SK-N-SH treated with all-trans-retinoic acid at 6 μM for 48 hours (cell line): Measurements from ENCODE around the gene LMF2.

Source experiments
- ATAC-seq: fragments of 200-7000 bp; cut with Tn5 transposase; 3 replicates; pipeline ENCODE4 v1.9.1; 2020; ENCODE audit warnings: mild to moderate bottlenecking, moderate library complexity
- ARNTL ChIP-seq: fragments of 450-650 bp; formaldehyde crosslinking; IDR thresholded peaks from 2 replicates; pipeline ENCODE4 v1.5.0; 2020; ENCODE audit warnings: low read depth, mild to moderate bottlenecking, moderate library complexity, borderline replicate concordance
- BACH2 ChIP-seq: fragments of 250-450 bp; sonication (Bioruptor Pico); IDR thresholded peaks from 2 replicates; pipeline ENCODE4 v1.9.0; 2021; ENCODE audit warnings: mild to moderate bottlenecking, borderline replicate concordance
- CSDC2 ChIP-seq: fragments of 250-450 bp; sonication (Bioruptor Pico); IDR thresholded peaks from 2 replicates; pipeline ENCODE4 v1.5.0; 2020; ENCODE audit warnings: mild to moderate bottlenecking, moderate library complexity
- ESRRG ChIP-seq: fragments of 250-450 bp; sonication (Bioruptor Pico); IDR thresholded peaks from 2 replicates; pipeline ENCODE4 v1.6.1; 2021; ENCODE audit warnings: mild to moderate bottlenecking
- GLIS3 ChIP-seq: fragments of 250-450 bp; sonication (Bioruptor Pico); IDR thresholded peaks from 2 replicates; pipeline ENCODE4 v1.5.0; 2020; ENCODE audit warnings: mild to moderate bottlenecking, moderate library complexity
- ISL1 ChIP-seq: fragments of 250-450 bp; sonication (Bioruptor Pico); IDR thresholded peaks from 2 replicates; pipeline ENCODE4 v2.1.2; 2022; ENCODE audit warnings: mild to moderate bottlenecking, moderate library complexity
- OSR1 ChIP-seq: fragments of 250-450 bp; sonication (Bioruptor Pico); IDR thresholded peaks from 2 replicates; pipeline ENCODE4 v1.8.0; 2022; ENCODE audit warnings: moderate library complexity, mild to moderate bottlenecking, inconsistent platforms
- PATZ1 ChIP-seq: fragments of 250-450 bp; sonication (Bioruptor Pico); IDR thresholded peaks from 2 replicates; pipeline ENCODE4 v1.8.0; 2020; ENCODE audit warnings: mild to moderate bottlenecking, moderate library complexity, borderline replicate concordance
- PPARA ChIP-seq: fragments of 250-450 bp; sonication (Bioruptor Pico); IDR thresholded peaks from 2 replicates; pipeline ENCODE4 v1.5.0; 2020; ENCODE audit warnings: mild to moderate bottlenecking, borderline replicate concordance
- RARB ChIP-seq: fragments of 250-450 bp; sonication (Bioruptor Pico); IDR thresholded peaks from 2 replicates; pipeline ENCODE4 v1.8.0; 2021; ENCODE audit warnings: mild to moderate bottlenecking, moderate library complexity
- SNAI2 ChIP-seq: fragments of 250-450 bp; sonication (Bioruptor Pico); IDR thresholded peaks from 2 replicates; pipeline ENCODE4 v1.5.0; 2020; ENCODE audit warnings: mild to moderate bottlenecking, moderate library complexity
- TCF4 ChIP-seq: fragments of 250-450 bp; sonication (Bioruptor Pico); IDR thresholded peaks from 2 replicates; pipeline ENCODE4 v1.8.0; 2021; ENCODE audit warnings: mild to moderate bottlenecking, moderate library complexity, borderline replicate concordance
- TOX ChIP-seq: fragments of 250-450 bp; sonication (Bioruptor Pico); IDR thresholded peaks from 2 replicates; pipeline ENCODE4 v1.8.0; 2021; ENCODE audit warnings: mild to moderate bottlenecking, moderate library complexity, borderline replicate concordance
- TSHZ2 ChIP-seq: fragments of 250-450 bp; sonication (Bioruptor Pico); IDR thresholded peaks from 2 replicates; pipeline ENCODE4 v1.5.0; 2020; ENCODE audit warnings: mild to moderate bottlenecking, moderate library complexity
- ZC3H10 ChIP-seq: fragments of 250-450 bp; sonication (Bioruptor Pico); IDR thresholded peaks from 2 replicates; pipeline ENCODE4 v1.5.1; 2021; ENCODE audit warnings: mild to moderate bottlenecking, moderate library complexity
- ZFP3 ChIP-seq: fragments of 250-450 bp; sonication (Bioruptor Pico); IDR thresholded peaks from 2 replicates; pipeline ENCODE4 v1.5.0; 2020; ENCODE audit warnings: mild to moderate bottlenecking, moderate library complexity
- ZFP30 ChIP-seq: fragments of 450-650 bp; formaldehyde crosslinking; IDR thresholded peaks from 2 replicates; pipeline ENCODE4 v1.5.0; 2022; ENCODE audit warnings: mild to moderate bottlenecking, moderate library complexity
- ZNF565 ChIP-seq: fragments of 450-650 bp; formaldehyde crosslinking; conservative IDR thresholded peaks from 2 replicates; pipeline ENCODE4 v1.5.0; 2020; ENCODE audit warnings: low read depth, mild to moderate bottlenecking, moderate library complexity
- ZNF70 ChIP-seq: fragments of 450-650 bp; formaldehyde crosslinking; IDR thresholded peaks from 2 replicates; pipeline ENCODE4 v1.5.0; 2020; ENCODE audit warnings: mild to moderate bottlenecking, moderate library complexity
- ZNF8 ChIP-seq: fragments of 450-650 bp; formaldehyde crosslinking; IDR thresholded peaks from 2 replicates; pipeline ENCODE4 v1.5.0; 2020; ENCODE audit warnings: mild to moderate bottlenecking, moderate library complexity
- TF ChIP-seq, protein P1 (sequence below): fragments of 250-450 bp; sonication (Bioruptor Pico); IDR thresholded peaks from 2 replicates; pipeline ENCODE4 v1.5.1; 2020; ENCODE audit warnings: low read depth, mild to moderate bottlenecking, moderate library complexity
- TF ChIP-seq, protein P2 (sequence below): fragments of 250-450 bp; sonication (Bioruptor Pico); IDR thresholded peaks from 2 replicates; pipeline ENCODE4 v1.8.0; 2021; ENCODE audit warnings: low read depth, mild to moderate bottlenecking, moderate library complexity, borderline replicate concordance
- TF ChIP-seq, protein P3 (sequence below): fragments of 250-450 bp; sonication (Bioruptor Pico); IDR thresholded peaks from 2 replicates; pipeline ENCODE4 v1.5.1; 2021; ENCODE audit warnings: mild to moderate bottlenecking, moderate library complexity

The LMF2 gene

GRCh38 chr22:50518606-50519005 lies 11.1 kb upstream of the LMF2 start:
- no peak for ATAC-seq
- TF ChIP-seq PPARA (CRISPR knock-in tag) (no peak), ZNF565 (CRISPR knock-in tag) (no peak), ISL1 (CRISPR knock-in tag) (no peak), TSHZ2 (no peak), PATZ1 (no peak), ZFP30 (CRISPR knock-in tag) (no peak), ZNF70 (no peak), GLIS3 (CRISPR knock-in tag) (no peak), ESRRG (no peak), OSR1 (CRISPR knock-in tag) (no peak), TCF4 (CRISPR knock-in tag) (no peak), ZC3H10 (CRISPR knock-in tag) (no peak), ZNF8 (no peak), ZFP3 (CRISPR knock-in tag) (no peak)
- TF ChIP-seq, protein P1, sequence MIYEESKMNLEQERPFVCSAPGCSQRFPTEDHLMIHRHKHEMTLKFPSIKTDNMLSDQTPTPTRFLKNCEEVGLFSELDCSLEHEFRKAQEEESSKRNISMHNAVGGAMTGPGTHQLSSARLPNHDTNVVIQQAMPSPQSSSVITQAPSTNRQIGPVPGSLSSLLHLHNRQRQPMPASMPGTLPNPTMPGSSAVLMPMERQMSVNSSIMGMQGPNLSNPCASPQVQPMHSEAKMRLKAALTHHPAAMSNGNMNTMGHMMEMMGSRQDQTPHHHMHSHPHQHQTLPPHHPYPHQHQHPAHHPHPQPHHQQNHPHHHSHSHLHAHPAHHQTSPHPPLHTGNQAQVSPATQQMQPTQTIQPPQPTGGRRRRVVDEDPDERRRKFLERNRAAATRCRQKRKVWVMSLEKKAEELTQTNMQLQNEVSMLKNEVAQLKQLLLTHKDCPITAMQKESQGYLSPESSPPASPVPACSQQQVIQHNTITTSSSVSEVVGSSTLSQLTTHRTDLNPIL (CRISPR knock-in tag) = no peak

- ATAC-seq = no peak
- TF ChIP-seq ZNF70 = no peak
Measured at GRCh38 chr22:50517495-50518260, 10.2 kb upstream of the LMF2 start.

GRCh38 chr22:50516891-50517290 lies 9.4 kb upstream of the LMF2 start:
- no peak for TF ChIP-seq ZNF8
- ATAC-seq = no peak

DNA sequence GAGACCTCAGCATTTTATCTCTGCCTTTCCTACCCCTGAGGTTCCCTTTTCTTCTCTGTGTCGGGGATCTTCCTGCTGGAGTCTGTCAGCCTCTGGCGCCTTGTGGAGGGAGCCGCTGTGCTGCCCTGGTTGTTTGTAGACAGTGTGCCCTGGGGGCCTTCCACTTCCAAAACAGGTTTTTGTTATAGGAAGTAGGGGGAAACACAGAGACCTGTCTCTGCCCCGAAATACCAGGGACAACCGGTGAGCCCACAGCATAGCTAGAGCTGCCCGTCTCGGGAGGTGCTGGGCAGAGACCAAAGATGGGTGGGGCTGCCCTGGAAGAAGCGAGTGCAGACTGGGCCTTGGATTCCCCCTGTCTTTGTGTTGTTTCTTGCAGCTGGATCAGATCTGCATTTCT lies 8.6 kb upstream of the LMF2 start:
- ATAC-seq = no peak
- no peak for TF ChIP-seq ESRRG
- no peak for TF ChIP-seq TCF4 (CRISPR knock-in tag)
- TF ChIP-seq, protein P1 (CRISPR knock-in tag) = no peak
- TF ChIP-seq ZC3H10 (CRISPR knock-in tag) = no peak
- TF ChIP-seq ARNTL (CRISPR knock-in tag) = no peak
- TF ChIP-seq TOX (CRISPR knock-in tag) = no peak
- no peak for TF ChIP-seq SNAI2 (CRISPR knock-in tag)
- no peak for TF ChIP-seq PPARA (CRISPR knock-in tag)
- TF ChIP-seq OSR1 (CRISPR knock-in tag) = no peak
- TF ChIP-seq ISL1 (CRISPR knock-in tag) = no peak

- ATAC-seq = no peak
- TF ChIP-seq ZFP30 (CRISPR knock-in tag) (no peak), BACH2 (CRISPR knock-in tag) (no peak), RARB (no peak), ZFP3 (CRISPR knock-in tag) (no peak), ZNF70 (no peak), TOX (CRISPR knock-in tag) (no peak), CSDC2 (CRISPR knock-in tag) (no peak), OSR1 (CRISPR knock-in tag) (no peak), ISL1 (CRISPR knock-in tag) (no peak)
- TF ChIP-seq, protein P2, sequence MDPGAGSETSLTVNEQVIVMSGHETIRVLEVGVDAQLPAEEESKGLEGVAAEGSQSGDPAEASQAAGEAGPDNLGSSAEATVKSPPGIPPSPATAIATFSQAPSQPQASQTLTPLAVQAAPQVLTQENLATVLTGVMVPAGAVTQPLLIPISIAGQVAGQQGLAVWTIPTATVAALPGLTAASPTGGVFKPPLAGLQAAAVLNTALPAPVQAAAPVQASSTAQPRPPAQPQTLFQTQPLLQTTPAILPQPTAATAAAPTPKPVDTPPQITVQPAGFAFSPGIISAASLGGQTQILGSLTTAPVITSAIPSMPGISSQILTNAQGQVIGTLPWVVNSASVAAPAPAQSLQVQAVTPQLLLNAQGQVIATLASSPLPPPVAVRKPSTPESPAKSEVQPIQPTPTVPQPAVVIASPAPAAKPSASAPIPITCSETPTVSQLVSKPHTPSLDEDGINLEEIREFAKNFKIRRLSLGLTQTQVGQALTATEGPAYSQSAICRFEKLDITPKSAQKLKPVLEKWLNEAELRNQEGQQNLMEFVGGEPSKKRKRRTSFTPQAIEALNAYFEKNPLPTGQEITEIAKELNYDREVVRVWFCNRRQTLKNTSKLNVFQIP = no peak
- TF ChIP-seq, protein P3, sequence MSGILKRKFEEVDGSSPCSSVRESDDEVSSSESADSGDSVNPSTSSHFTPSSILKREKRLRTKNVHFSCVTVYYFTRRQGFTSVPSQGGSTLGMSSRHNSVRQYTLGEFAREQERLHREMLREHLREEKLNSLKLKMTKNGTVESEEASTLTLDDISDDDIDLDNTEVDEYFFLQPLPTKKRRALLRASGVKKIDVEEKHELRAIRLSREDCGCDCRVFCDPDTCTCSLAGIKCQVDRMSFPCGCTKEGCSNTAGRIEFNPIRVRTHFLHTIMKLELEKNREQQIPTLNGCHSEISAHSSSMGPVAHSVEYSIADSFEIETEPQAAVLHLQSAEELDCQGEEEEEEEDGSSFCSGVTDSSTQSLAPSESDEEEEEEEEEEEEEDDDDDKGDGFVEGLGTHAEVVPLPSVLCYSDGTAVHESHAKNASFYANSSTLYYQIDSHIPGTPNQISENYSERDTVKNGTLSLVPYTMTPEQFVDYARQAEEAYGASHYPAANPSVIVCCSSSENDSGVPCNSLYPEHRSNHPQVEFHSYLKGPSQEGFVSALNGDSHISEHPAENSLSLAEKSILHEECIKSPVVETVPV (CRISPR knock-in tag) = no peak
Measured at GRCh38 chr22:50513175-50513574, 5.7 kb upstream of the LMF2 start.
